K562 (cell line): ENCODE results near the gene TMEM89. TPM values are rescaled to one million over a fixed set of nuclear protein-coding genes. Genes with fewer than 3 reads are reported as not detected.

Source experiments
- DPF2 ChIP-seq: fragments of 450-650 bp; IDR thresholded peaks from 2 replicates; pipeline ENCODE4 v1.6.1; 2016
- E2F4 ChIP-seq: sonication (generic); formaldehyde crosslinking; IDR thresholded peaks from 2 replicates; pipeline ENCODE4 v1.8.0; 2022; ENCODE audit warnings: mild to moderate bottlenecking, low read depth, missing genetic modification reagents
- E2F6 ChIP-seq, 2 experiments: IDR thresholded peaks; 2 replicates each; pipeline ENCODE4 v1.6.1; 2011; ENCODE audit warnings: borderline replicate concordance in 1 of 2, control low read depth in 1 of 2, low read depth in 1 of 2, low read length in 1 of 2, mild to moderate bottlenecking in 1 of 2, mixed read lengths in 1 of 2, moderate library complexity in 1 of 2; ENCODE audit not compliant: insufficient read depth in 1 of 2, insufficient read length in 1 of 2, poor library complexity in 1 of 2, severe bottlenecking in 1 of 2; ENCODE audit errors: extremely low read depth in 1 of 2
- IFI16 ChIP-seq: fragments of 250-450 bp; sonication (Bioruptor Pico); IDR thresholded peaks from 2 replicates; pipeline ENCODE4 v2.1.2; 2022; ENCODE audit warnings: mild to moderate bottlenecking, inconsistent platforms
- KAT2B ChIP-seq: IDR thresholded peaks from one replicate; pipeline ENCODE4 v1.6.1; 2012; ENCODE audit warnings: low read depth, mild to moderate bottlenecking, control low read depth, inconsistent platforms, low read length, moderate library complexity
- KDM2B ChIP-seq: fragments of 250-450 bp; sonication (Bioruptor Pico); IDR thresholded peaks from 2 replicates; pipeline ENCODE4 v1.8.0; 2021; ENCODE audit warnings: mild to moderate bottlenecking, moderate library complexity
- NCOA6 ChIP-seq: fragments of 450-650 bp; IDR thresholded peaks from 2 replicates; pipeline ENCODE4 v1.6.1; 2017; ENCODE audit warnings: mild to moderate bottlenecking
- PHF20 ChIP-seq: fragments of 450-650 bp; IDR thresholded peaks from 2 replicates; pipeline ENCODE4 v1.6.1; 2018; ENCODE audit not compliant: partially characterized antibody
- POLR2B ChIP-seq: fragments of 450-650 bp; IDR thresholded peaks from 2 replicates; pipeline ENCODE4 v1.6.1; 2018; ENCODE audit warnings: low read depth; ENCODE audit not compliant: partially characterized antibody
- RFX7 ChIP-seq: fragments of 250-450 bp; sonication (Bioruptor Pico); IDR thresholded peaks from 2 replicates; pipeline ENCODE4 v1.5.1; 2021; ENCODE audit warnings: mild to moderate bottlenecking
- RHOXF2B ChIP-seq: fragments of 250-450 bp; sonication (Bioruptor Pico); conservative IDR thresholded peaks from 2 replicates; pipeline ENCODE4 v1.5.1; 2021
- SMARCB1 ChIP-seq: IDR thresholded peaks from 2 replicates; pipeline ENCODE4 v1.6.1; 2011; ENCODE audit warnings: improper control_type of control experiment, low read depth; ENCODE audit not compliant: insufficient read length
- SPI1 ChIP-seq: IDR thresholded peaks from 2 replicates; pipeline ENCODE4 v1.6.1; 2011; ENCODE audit warnings: low read depth, low read length, control low read depth, borderline replicate concordance
- USF2 ChIP-seq: sonication (generic); formaldehyde crosslinking; IDR thresholded peaks from 2 replicates; pipeline ENCODE4 v1.5.0; 2020; ENCODE audit warnings: missing genetic modification reagents
- ZNF551 ChIP-seq: fragments of 250-450 bp; sonication (Bioruptor Pico); IDR thresholded peaks from 2 replicates; pipeline ENCODE4 v1.5.0; 2021; ENCODE audit warnings: mild to moderate bottlenecking, moderate library complexity
- ZNF785 ChIP-seq: fragments of 250-450 bp; sonication (Bioruptor Pico); IDR thresholded peaks from 2 replicates; pipeline ENCODE4 v1.4.0; 2020; ENCODE audit warnings: mild to moderate bottlenecking
- polyA plus RNA-seq, 8 experiments: library from polyadenylated mRNA; depleted of rRNA in 4 of 8; stranded (reverse) in 5 of 8; unstranded in 3 of 8; fragments of >200 nt; fragmentation: Nextera tagmentation in 2 of 8; fragmentation: Illumina TruSeq in 1 of 8; extraction: Ambion mirVana in 2 of 8; extraction: Trizol in 1 of 8; gene quantifications; 2 replicates each; pipeline versions ENCODE4 v1.2.1 to v1.2.3, GENCODE V29; 2011 to 2014; ENCODE audit warnings: inconsistent platforms in 1 of 8, missing spikeins in 1 of 8
- total RNA-seq, 7 experiments: library from RNA; depleted of rRNA in 6 of 7; stranded (reverse); fragments of >200 nt in 6 of 7; fragmentation: Illumina TruSeq in 2 of 7; extraction: Trizol in 2 of 7; gene quantifications; 2 replicates each; pipeline versions ENCODE4 v1.2.1 to v1.2.3, GENCODE V29; 2011 to 2021; ENCODE audit warnings: low replicate concordance in 1 of 7
- TF ChIP-seq, protein P1 (sequence below): sonication (generic); formaldehyde crosslinking; IDR thresholded peaks from 2 replicates; pipeline ENCODE4 v1.8.0; 2022; ENCODE audit warnings: mild to moderate bottlenecking, missing genetic modification reagents, borderline replicate concordance
- TF ChIP-seq, protein P2 (sequence below): fragments of 450-650 bp; IDR thresholded peaks from 2 replicates; pipeline ENCODE4 v1.6.1; 2016
- TF ChIP-seq, protein P3 (sequence below): sonication (generic); formaldehyde crosslinking; IDR thresholded peaks from 2 replicates; pipeline ENCODE4 v1.8.0; 2022; ENCODE audit warnings: mild to moderate bottlenecking, missing genetic modification reagents

Gene TMEM89
- total and polyA plus RNA-seq, 9 of the 15 experiments (the other 6 are each of a cell fraction or from before 2014, with no cell fraction given): not detected

GRCh38 chr3:48663489-48664312, 42.1 kb upstream of the TMEM89 start (continued):
- TF ChIP-seq RHOXF2B (CRISPR knock-in tag) (no peak), ZNF785 (CRISPR knock-in tag) (no peak), USF2 (0 out of 2 replicates have a peak, but pooled peaks have one; percentile 15), KDM2B (no peak), NCOA6 (no peak), E2F4 (CRISPR knock-in tag) (no peak), PHF20 (peak; percentile 28), SMARCB1 (no peak), POLR2B (peak; percentile 73), RFX7 (CRISPR knock-in tag) (no peak), IFI16 (no peak), SPI1 (no peak), ZNF551 (CRISPR knock-in tag) (no peak), DPF2 (no peak), KAT2B (no peak), E2F6 (IDR thresholded peaks at IDR 0.05; ENCODE audit: borderline replicate concordance in 1 of 2, extremely low read depth in 1 of 2, insufficient read depth in 1 of 2, insufficient read length in 1 of 2, low read depth in 1 of 2, low read length in 1 of 2, poor library complexity in 1 of 2, severe bottlenecking in 1 of 2) (peak; percentile 81 to 91)
- TF ChIP-seq, protein P1, sequence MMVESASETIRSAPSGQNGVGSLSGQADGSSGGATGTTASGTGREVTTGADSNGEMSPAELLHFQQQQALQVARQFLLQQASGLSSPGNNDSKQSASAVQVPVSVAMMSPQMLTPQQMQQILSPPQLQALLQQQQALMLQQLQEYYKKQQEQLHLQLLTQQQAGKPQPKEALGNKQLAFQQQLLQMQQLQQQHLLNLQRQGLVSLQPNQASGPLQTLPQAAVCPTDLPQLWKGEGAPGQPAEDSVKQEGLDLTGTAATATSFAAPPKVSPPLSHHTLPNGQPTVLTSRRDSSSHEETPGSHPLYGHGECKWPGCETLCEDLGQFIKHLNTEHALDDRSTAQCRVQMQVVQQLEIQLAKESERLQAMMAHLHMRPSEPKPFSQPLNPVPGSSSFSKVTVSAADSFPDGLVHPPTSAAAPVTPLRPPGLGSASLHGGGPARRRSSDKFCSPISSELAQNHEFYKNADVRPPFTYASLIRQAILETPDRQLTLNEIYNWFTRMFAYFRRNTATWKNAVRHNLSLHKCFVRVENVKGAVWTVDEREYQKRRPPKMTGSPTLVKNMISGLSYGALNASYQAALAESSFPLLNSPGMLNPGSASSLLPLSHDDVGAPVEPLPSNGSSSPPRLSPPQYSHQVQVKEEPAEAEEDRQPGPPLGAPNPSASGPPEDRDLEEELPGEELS (CRISPR knock-in tag): peak; percentile 42; the same call in 1 of the 2 replicates
- TF ChIP-seq, protein P2, sequence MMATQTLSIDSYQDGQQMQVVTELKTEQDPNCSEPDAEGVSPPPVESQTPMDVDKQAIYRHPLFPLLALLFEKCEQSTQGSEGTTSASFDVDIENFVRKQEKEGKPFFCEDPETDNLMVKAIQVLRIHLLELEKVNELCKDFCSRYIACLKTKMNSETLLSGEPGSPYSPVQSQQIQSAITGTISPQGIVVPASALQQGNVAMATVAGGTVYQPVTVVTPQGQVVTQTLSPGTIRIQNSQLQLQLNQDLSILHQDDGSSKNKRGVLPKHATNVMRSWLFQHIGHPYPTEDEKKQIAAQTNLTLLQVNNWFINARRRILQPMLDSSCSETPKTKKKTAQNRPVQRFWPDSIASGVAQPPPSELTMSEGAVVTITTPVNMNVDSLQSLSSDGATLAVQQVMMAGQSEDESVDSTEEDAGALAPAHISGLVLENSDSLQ: peak; percentile 62
- TF ChIP-seq, protein P3, sequence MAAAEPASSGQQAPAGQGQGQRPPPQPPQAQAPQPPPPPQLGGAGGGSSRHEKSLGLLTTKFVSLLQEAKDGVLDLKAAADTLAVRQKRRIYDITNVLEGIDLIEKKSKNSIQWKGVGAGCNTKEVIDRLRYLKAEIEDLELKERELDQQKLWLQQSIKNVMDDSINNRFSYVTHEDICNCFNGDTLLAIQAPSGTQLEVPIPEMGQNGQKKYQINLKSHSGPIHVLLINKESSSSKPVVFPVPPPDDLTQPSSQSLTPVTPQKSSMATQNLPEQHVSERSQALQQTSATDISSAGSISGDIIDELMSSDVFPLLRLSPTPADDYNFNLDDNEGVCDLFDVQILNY (CRISPR knock-in tag): no peak
